ENCODE results near the gene PTPN23. TPM values are rescaled to one million over a fixed set of nuclear protein-coding genes. Genes with fewer than 3 reads are reported as not detected.

The PTPN23 gene
- total and polyA plus RNA-seq, 2 experiments from 2014 or later: 14.3 to 48.8 TPM

GRCh38 chr3:47414666-47415587 is 34.1 kb downstream of the PTPN23 start (continued):
- TF ChIP-seq ZNF462 (CRISPR knock-in tag; IDR thresholded peaks at IDR 0.05) (no peak), ETS1 (IDR thresholded peaks at IDR 0.05) (no peak), ZNF331 (CRISPR knock-in tag; IDR thresholded peaks at IDR 0.05; ENCODE audit: low read depth) (no peak)

DNA sequence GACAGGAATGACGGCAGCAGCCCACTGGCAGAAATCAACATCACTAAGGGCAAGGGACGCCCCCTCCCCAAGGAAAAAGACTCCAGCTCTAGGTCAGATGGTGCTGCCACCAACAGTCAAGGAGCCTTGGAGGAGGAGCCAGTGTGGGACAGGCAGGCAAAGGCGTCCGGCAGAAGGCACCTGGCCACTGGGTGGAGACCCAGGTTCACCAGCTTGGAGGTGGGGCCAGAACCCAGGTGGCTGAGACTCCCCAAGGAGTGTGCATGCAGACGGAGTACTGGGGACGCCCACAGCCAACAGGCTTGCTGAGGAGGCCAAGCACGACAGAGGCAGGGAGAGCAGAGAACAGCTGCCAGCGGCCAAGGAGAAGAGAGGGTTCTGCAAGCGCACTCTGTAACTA is 35.2 kb downstream of the PTPN23 start:
- H3K4me1 Mint-ChIP-seq: peaks cover 15% of the 10 kb centered on the region
- no peak overlapping the region for H3K4me3 Mint-ChIP-seq
- Histone ChIP-seq H3K4me3 (no peak overlapping the region), H3K4me1 (ENCODE audit: insufficient read depth) (no peaks in the 10 kb centered on the region), H2AFZ (no peak overlapping the region), H3K27ac (ENCODE audit: low read depth) (peak overlapping the region; percentile 66; the same call in 1 of the 2 replicates), H3K79me2 (replicated peaks; ENCODE audit: insufficient read depth) (no peaks in the 10 kb centered on the region), H3K36me3 (ENCODE audit: insufficient read depth) (no peaks in the 10 kb centered on the region; the same call in 1 of the 2 replicates), H4K20me1 (replicated peaks; ENCODE audit: insufficient read depth) (peaks cover 6% of the 10 kb centered on the region; the same call in 1 of the 2 replicates), H3F3A (replicated peaks; ENCODE audit: low read depth) (peaks cover 24% of the 10 kb centered on the region; the same call in 1 of the 2 replicates), H3K27me3 (ENCODE audit: insufficient read depth) (no peaks in the 10 kb centered on the region), H3K4me2 (no peak overlapping the region), H3K9me2 (ENCODE audit: insufficient read depth) (no peaks in the 10 kb centered on the region)
- ATAC-seq: peak; percentile 57
- peak overlapping the region; percentile 67; the same call in 1 of the 2 replicates for H3K27ac Mint-ChIP-seq
- peaks cover 37% of the 10 kb centered on the region for H3K27me3 Mint-ChIP-seq (ENCODE audit: insufficient read depth, low read depth, poor library complexity)
- no peak for TF ChIP-seq POLR2AphosphoS5 (IDR thresholded peaks at IDR 0.05; ENCODE audit: low read depth)
- TF ChIP-seq, protein P1, sequence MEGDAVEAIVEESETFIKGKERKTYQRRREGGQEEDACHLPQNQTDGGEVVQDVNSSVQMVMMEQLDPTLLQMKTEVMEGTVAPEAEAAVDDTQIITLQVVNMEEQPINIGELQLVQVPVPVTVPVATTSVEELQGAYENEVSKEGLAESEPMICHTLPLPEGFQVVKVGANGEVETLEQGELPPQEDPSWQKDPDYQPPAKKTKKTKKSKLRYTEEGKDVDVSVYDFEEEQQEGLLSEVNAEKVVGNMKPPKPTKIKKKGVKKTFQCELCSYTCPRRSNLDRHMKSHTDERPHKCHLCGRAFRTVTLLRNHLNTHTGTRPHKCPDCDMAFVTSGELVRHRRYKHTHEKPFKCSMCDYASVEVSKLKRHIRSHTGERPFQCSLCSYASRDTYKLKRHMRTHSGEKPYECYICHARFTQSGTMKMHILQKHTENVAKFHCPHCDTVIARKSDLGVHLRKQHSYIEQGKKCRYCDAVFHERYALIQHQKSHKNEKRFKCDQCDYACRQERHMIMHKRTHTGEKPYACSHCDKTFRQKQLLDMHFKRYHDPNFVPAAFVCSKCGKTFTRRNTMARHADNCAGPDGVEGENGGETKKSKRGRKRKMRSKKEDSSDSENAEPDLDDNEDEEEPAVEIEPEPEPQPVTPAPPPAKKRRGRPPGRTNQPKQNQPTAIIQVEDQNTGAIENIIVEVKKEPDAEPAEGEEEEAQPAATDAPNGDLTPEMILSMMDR (conservative IDR thresholded peaks at IDR 0.05; ENCODE audit: low read depth in 2 of 2): peak in 1 of 2 experiments; percentile 24; a peak in 2 of 4 replicates
- peaks cover 11% of the 10 kb centered on the region for H3K9me3 Mint-ChIP-seq
- peaks cover 74% of the 10 kb centered on the region for H3K36me3 Mint-ChIP-seq (ENCODE audit: low read depth)
- peak; percentile 58 for DNase-seq (ENCODE audit: low spot score)

Data from GM23338 (cell line).